K562 (cell line): ENCODE measurements around the gene EXOSC2. TPM values are rescaled to one million over a fixed set of nuclear protein-coding genes. Genes with fewer than 3 reads are reported as not detected.

Source experiments
- ATAC-seq: fragments of 200-7000 bp; cut with Tn5 transposase; 3 replicates; pipeline ENCODE4 v1.9.1; 2020; ENCODE audit warnings: moderate library complexity
- BruUV-seq: library from RNA; stranded (reverse); fragments of 400-500 nt; replicated peaks from 2 replicates; lab custom pipeline; 2021; lab: Mats Ljungman, UMichigan
- CTCF ChIA-PET: fragments of 300-600 bp; formaldehyde crosslinking; extraction: SDS; loops from one replicate; lab custom pipeline; 2021; ENCODE audit warnings: low intra/inter-chr PET ratio; lab: Yijun Ruan, JAX
- POLR2A ChIA-PET: fragments of 300-600, 350-650 bp; sonication (Branson Sonifier 250); formaldehyde crosslinking; extraction: SDS; loops from one replicate; lab custom pipeline; 2021; ENCODE audit warnings: antibody characterized with exemption, inconsistent platforms; lab: Yijun Ruan, JAX
- DNase-seq, 4 experiments: peaks; one replicate each; pipeline versions ENCODE4 v3.0.0 to v3.0.0-alpha.2; 2011 to 2018; ENCODE audit warnings: low spot score in 3 of 4, mixed read lengths in 3 of 4; ENCODE audit errors: extremely low read depth in 1 of 4
- FAIRE-seq: peaks from 2 replicates; lab custom pipeline; 2011; peaks lifted over from hg19 to GRCh38; lab: Jason Lieb, UNC
- H2AFZ ChIP-seq: 2 replicates; pipeline ENCODE4 v1.6.0; 2011; ENCODE audit warnings: low read depth, low read length, control low read depth, inconsistent platforms
- H3K27ac ChIP-seq: fragments of 200-600 bp; 3 replicates; pipeline ENCODE4 v1.8.0; 2011; ENCODE audit warnings: low read depth, mild to moderate bottlenecking, control low read depth, inconsistent platforms, low read length, moderate library complexity, mixed read lengths; ENCODE audit errors: extremely low read depth
- H3K27me3 ChIP-seq, 2 experiments: fragments of 300-600 bp in 1 of 2; 2 replicates in 1 of 2; 3 replicates in 1 of 2; pipeline versions ENCODE4 v1.6.0 to v1.8.0; 2011; ENCODE audit warnings: inconsistent platforms in 2 of 2, low read length in 2 of 2, mild to moderate bottlenecking in 1 of 2, mixed read lengths in 1 of 2, moderate library complexity in 1 of 2; ENCODE audit not compliant: control insufficient read depth in 2 of 2, insufficient read depth in 2 of 2
- H3K36me3 ChIP-seq: fragments of 300-600 bp; 3 replicates; pipeline ENCODE4 v1.8.0; 2011; ENCODE audit warnings: mild to moderate bottlenecking, low read length, inconsistent platforms; ENCODE audit not compliant: control insufficient read depth, insufficient read depth
- H3K4me1 ChIP-seq, 2 experiments: fragments of 200-600 bp in 1 of 2; replicated peaks in 1 of 2; 2 replicates in 1 of 2; 3 replicates in 1 of 2; pipeline versions ENCODE4 v1.5.1 to v1.8.0; 2011; ENCODE audit warnings: inconsistent platforms in 2 of 2, low read length in 2 of 2, mild to moderate bottlenecking in 1 of 2, mixed read lengths in 1 of 2, moderate library complexity in 1 of 2; ENCODE audit not compliant: control insufficient read depth in 2 of 2, insufficient read depth in 2 of 2
- H3K4me2 ChIP-seq: 2 replicates; pipeline ENCODE4 v1.6.1; 2011; ENCODE audit warnings: low read length, control low read depth, inconsistent platforms, mixed read lengths; ENCODE audit not compliant: insufficient read depth
- H3K4me3 ChIP-seq: fragments of 200-600 bp; sonication (generic), shearing (Covaris generic); 2 replicates; pipeline ENCODE4 v1.5.1; 2016; ENCODE audit warnings: control low read depth, inconsistent platforms
- H3K79me2 ChIP-seq: fragments of 200-600 bp; 3 replicates; pipeline ENCODE4 v1.8.0; 2011; ENCODE audit warnings: low read length, inconsistent platforms; ENCODE audit not compliant: control insufficient read depth, insufficient read depth
- H3K9ac ChIP-seq, 2 experiments: 2 replicates each; pipeline versions ENCODE4 v1.6.0 to v1.6.1; 2011; ENCODE audit warnings: low read depth in 2 of 2, low read length in 2 of 2, control low read depth in 1 of 2, inconsistent platforms in 1 of 2, mild to moderate bottlenecking in 1 of 2, mixed read lengths in 1 of 2; ENCODE audit not compliant: insufficient read depth in 1 of 2
- H3K9me1 ChIP-seq: one replicate; pipeline ENCODE4 v1.6.0; 2011; ENCODE audit warnings: inconsistent platforms, mild to moderate bottlenecking, low read length, moderate library complexity; ENCODE audit not compliant: control insufficient read depth, insufficient read depth
- H3K9me3 ChIP-seq: replicated peaks from 2 replicates; pipeline ENCODE4 v1.5.1; 2011; ENCODE audit warnings: low read depth, low read length, inconsistent platforms; ENCODE audit not compliant: control insufficient read depth, insufficient read depth
- H4K20me1 ChIP-seq: replicated peaks from 2 replicates; pipeline ENCODE4 v1.6.1; 2011; ENCODE audit warnings: low read length, inconsistent platforms, mixed read lengths; ENCODE audit not compliant: control insufficient read depth, insufficient read depth
- ATF1 ChIP-seq, 2 experiments: fragments of 450-650 bp in 1 of 2; IDR thresholded peaks; 2 replicates each; pipeline ENCODE4 v1.6.1; 2016; ENCODE audit warnings: missing compliant biosample characterization in 1 of 2, missing genetic modification characterization in 1 of 2
- CBFB ChIP-seq: sonication (generic); formaldehyde crosslinking; IDR thresholded peaks from 2 replicates; pipeline ENCODE4 v1.4.0; 2020; ENCODE audit warnings: mild to moderate bottlenecking, missing genetic modification reagents
- FUS ChIP-seq: fragments of 200-400 bp; formaldehyde crosslinking; optimal IDR thresholded peaks from 2 replicates; pipeline ENCODE3; 2017; ENCODE audit warnings: low read depth, low read length
- KAT2B ChIP-seq: IDR thresholded peaks from one replicate; pipeline ENCODE4 v1.6.1; 2012; ENCODE audit warnings: low read depth, mild to moderate bottlenecking, control low read depth, inconsistent platforms, low read length, moderate library complexity
- MCM2 ChIP-seq: fragments of 450-650 bp; IDR thresholded peaks from 2 replicates; pipeline ENCODE4 v1.6.1; 2017; ENCODE audit warnings: low read depth, mild to moderate bottlenecking
- MCM5 ChIP-seq: fragments of 450-650 bp; IDR thresholded peaks from 2 replicates; pipeline ENCODE4 v1.6.1; 2016; ENCODE audit warnings: low read depth
- NFATC3 ChIP-seq: fragments of 450-650 bp; IDR thresholded peaks from 2 replicates; pipeline ENCODE4 v1.6.1; 2017; ENCODE audit warnings: mild to moderate bottlenecking
- POLR3A ChIP-seq: IDR thresholded peaks from 2 replicates; pipeline ENCODE4 v1.6.1; 2011; ENCODE audit warnings: borderline replicate concordance, mild to moderate bottlenecking, moderate library complexity; ENCODE audit not compliant: insufficient read length, insufficient read depth; ENCODE audit errors: extremely low read depth
- RBM34 ChIP-seq: fragments of 200-400 bp; formaldehyde crosslinking; IDR thresholded peaks from 2 replicates; pipeline ENCODE4 v1.6.1; 2018; ENCODE audit warnings: low read length, borderline replicate concordance; ENCODE audit not compliant: insufficient read depth
- SMAD3 ChIP-seq: fragments of 450-650 bp; formaldehyde crosslinking; conservative IDR thresholded peaks from 2 replicates; pipeline ENCODE4 v1.4.0; 2020; ENCODE audit warnings: mild to moderate bottlenecking
- SNRNP70 ChIP-seq: fragments of 200-400 bp; formaldehyde crosslinking; optimal IDR thresholded peaks from 2 replicates; pipeline ENCODE3; 2017; ENCODE audit warnings: low read depth, low read length
- ZBTB1 ChIP-seq: sonication (generic); formaldehyde crosslinking; IDR thresholded peaks from 2 replicates; pipeline ENCODE4 v1.8.1; 2023; ENCODE audit warnings: missing genetic modification reagents, low read depth, mild to moderate bottlenecking, borderline replicate concordance
- ZBTB2 ChIP-seq: fragments of 450-650 bp; IDR thresholded peaks from 2 replicates; pipeline ENCODE4 v1.6.1; 2016; ENCODE audit warnings: antibody characterized with exemption
- ZNF175 ChIP-seq: fragments of 200-800 bp; sonication (Bioruptor generic); IDR thresholded peaks from 2 replicates; pipeline ENCODE4 v1.6.1; 2016; ENCODE audit warnings: low read depth, mild to moderate bottlenecking, missing genetic modification characterization, missing compliant biosample characterization
- ZNF23 ChIP-seq: fragments of 250-450 bp; sonication (Bioruptor Pico); IDR thresholded peaks from 2 replicates; pipeline ENCODE4 v1.4.0; 2020; ENCODE audit warnings: mild to moderate bottlenecking
- WGBS: fragments of 100-300 bp; shearing (Covaris generic); methylation state at CpG from one replicate; pipeline ENCODE4 v1.1.6; 2016; ENCODE audit warnings: low coverage, mixed read lengths; ENCODE audit not compliant: insufficient coverage; ENCODE audit errors: missing lambda C conversion rate; 5-methylcytosine and 5-hydroxymethylcytosine counted together
- in situ Hi-C: fragments of 300-500 bp; cut with MboI; formaldehyde crosslinking; loops from 4 replicates; pipeline ENCODE4 v1.15.0; 2018; ENCODE audit warnings: inconsistent platforms, mixed read lengths
- intact Hi-C: fragments of 100-400 bp; cut with micrococcal nuclease; formaldehyde crosslinking; loops from 2 replicates; pipeline ENCODE4 v1.14.2; 2022
- polyA plus RNA-seq, 8 experiments: library from polyadenylated mRNA; depleted of rRNA in 4 of 8; stranded (reverse) in 5 of 8; unstranded in 3 of 8; fragments of >200 nt; fragmentation: Nextera tagmentation in 2 of 8; fragmentation: Illumina TruSeq in 1 of 8; extraction: Ambion mirVana in 2 of 8; extraction: Trizol in 1 of 8; gene quantifications; 2 replicates each; pipeline versions ENCODE4 v1.2.1 to v1.2.3, GENCODE V29; 2011 to 2014; ENCODE audit warnings: inconsistent platforms in 1 of 8, missing spikeins in 1 of 8
- total RNA-seq, 7 experiments: library from RNA; depleted of rRNA in 6 of 7; stranded (reverse); fragments of >200 nt in 6 of 7; fragmentation: Illumina TruSeq in 2 of 7; extraction: Trizol in 2 of 7; gene quantifications; 2 replicates each; pipeline versions ENCODE4 v1.2.1 to v1.2.3, GENCODE V29; 2011 to 2021; ENCODE audit warnings: low replicate concordance in 1 of 7
- TF ChIP-seq, protein P1 (sequence below): fragments of 250-450 bp; sonication (Bioruptor Pico); IDR thresholded peaks from 2 replicates; pipeline ENCODE4 v1.5.0; 2020; ENCODE audit warnings: mild to moderate bottlenecking, borderline replicate concordance

The EXOSC2 gene
- total and polyA plus RNA-seq, 9 of the 15 experiments (the other 6 are each of a cell fraction or from before 2014, with no cell fraction given) = 46.0 to 101 (median 77.6) TPM

DNA sequence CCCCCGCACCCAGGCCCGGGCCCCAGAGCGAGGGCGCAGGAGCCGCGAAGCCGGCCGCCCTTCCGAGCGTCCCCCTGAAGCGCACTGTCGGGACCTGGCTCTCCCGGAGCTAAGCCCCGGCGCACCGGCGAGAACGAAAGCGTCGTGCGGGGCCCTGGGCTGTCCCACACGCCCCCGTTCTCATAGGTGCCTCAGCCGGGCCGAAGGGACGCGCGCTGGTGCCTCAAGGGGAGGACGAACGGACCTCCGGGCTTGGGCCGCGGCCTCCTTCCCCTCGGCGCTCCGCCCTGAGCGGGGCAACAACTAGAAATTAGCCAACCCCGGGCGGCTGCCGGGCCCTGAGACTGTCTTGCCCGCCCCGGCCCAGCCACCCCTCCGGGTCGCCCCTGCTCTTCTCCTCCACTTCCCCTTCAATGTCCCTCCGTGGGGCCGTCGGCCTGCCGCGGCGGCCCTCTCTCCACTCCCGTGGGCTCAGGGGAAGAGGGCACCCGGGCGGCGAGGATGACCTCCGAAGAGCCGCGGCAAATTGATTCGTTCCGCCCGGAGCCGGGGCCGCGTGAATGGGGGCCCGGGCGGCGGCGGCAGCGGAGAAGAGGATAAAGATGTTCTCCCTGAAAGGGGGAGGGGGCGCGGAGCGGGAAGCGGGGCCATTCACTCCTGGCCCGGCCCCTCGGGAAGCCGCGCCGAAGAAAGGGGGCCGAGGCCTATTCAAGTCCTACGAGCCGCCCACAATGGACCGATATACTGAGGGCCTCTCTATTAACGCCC is 32.7 kb upstream of the EXOSC2 start (continued):
- TF ChIP-seq CBFB (CRISPR knock-in tag) = no peak
- TF ChIP-seq, protein P1, sequence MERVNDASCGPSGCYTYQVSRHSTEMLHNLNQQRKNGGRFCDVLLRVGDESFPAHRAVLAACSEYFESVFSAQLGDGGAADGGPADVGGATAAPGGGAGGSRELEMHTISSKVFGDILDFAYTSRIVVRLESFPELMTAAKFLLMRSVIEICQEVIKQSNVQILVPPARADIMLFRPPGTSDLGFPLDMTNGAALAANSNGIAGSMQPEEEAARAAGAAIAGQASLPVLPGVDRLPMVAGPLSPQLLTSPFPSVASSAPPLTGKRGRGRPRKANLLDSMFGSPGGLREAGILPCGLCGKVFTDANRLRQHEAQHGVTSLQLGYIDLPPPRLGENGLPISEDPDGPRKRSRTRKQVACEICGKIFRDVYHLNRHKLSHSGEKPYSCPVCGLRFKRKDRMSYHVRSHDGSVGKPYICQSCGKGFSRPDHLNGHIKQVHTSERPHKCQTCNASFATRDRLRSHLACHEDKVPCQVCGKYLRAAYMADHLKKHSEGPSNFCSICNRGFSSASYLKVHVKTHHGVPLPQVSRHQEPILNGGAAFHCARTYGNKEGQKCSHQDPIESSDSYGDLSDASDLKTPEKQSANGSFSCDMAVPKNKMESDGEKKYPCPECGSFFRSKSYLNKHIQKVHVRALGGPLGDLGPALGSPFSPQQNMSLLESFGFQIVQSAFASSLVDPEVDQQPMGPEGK = no peak
- TF ChIP-seq ZNF23 (CRISPR knock-in tag) = no peak

GRCh38 chr9:130661451-130662098 is 32.0 kb upstream of the EXOSC2 start:
- Histone ChIP-seq H3K4me1 (peaks cover 0 to 66% of the 10 kb centered on the region in 2 experiments; a peak in 2 of 5 replicates), H2AFZ (no peak overlapping the region), H3K27ac (no peak overlapping the region), H3K27me3 (peaks cover 75 to 88% of the 10 kb centered on the region in 2 experiments), H3K9me3 (no peaks in the 10 kb centered on the region), H3K4me2 (no peak overlapping the region), H3K79me2 (no peaks in the 10 kb centered on the region), H4K20me1 (peaks cover 6% of the 10 kb centered on the region), H3K9ac (no peak overlapping the region), H3K9me1 (no peaks in the 10 kb centered on the region), H3K4me3 (no peak overlapping the region), H3K36me3 (no peaks in the 10 kb centered on the region)
- intact Hi-C loops (no loop called here), in situ Hi-C loops (no loop called here)
- 35% methylated on average over 40 of the region's 47 CpGs for WGBS
- POLR2A ChIA-PET = interaction anchor here (0.6 kb wide), 1 partner anchor 14 kb away, joined by 3 read pairs; no protein-coding TSS in a partner anchor
- no TSS peak for BruUV-seq
- DNase-seq = no peak
- no peak for ATAC-seq
- no peak for FAIRE-seq
- CTCF ChIA-PET = no interaction called here
- TF ChIP-seq MCM5 (no peak), SMAD3 (CRISPR knock-in tag) (no peak), ATF1 (CRISPR knock-in tag; IDR thresholded peaks at IDR 0.05) (no peak), ATF1 (tag; IDR thresholded peaks at IDR 0.05) (no peak), MCM2 (no peak), RBM34 (no peak), NFATC3 (no peak), ZBTB1 (CRISPR knock-in tag) (no peak), ZNF175 (no peak), ZBTB2 (no peak), FUS (no peak), POLR3A (no peak), KAT2B (no peak), SNRNP70 (no peak)
